HEK293 (cell line): Measurements from ENCODE around the gene CST9L.

Source experiments
- CTCF ChIP-seq: fragments of 450-650 bp; formaldehyde crosslinking; IDR thresholded peaks from 2 replicates; pipeline ENCODE4 v1.5.1; 2016; ENCODE audit warnings: missing biosample characterization, missing genetic modification characterization
- HOXC10 ChIP-seq: sonication (generic); formaldehyde crosslinking; IDR thresholded peaks from 2 replicates; pipeline ENCODE4 v1.8.1; 2023; ENCODE audit warnings: mild to moderate bottlenecking, missing genetic modification reagents
- MYNN ChIP-seq: fragments of 450-650 bp; formaldehyde crosslinking; IDR thresholded peaks from 2 replicates; pipeline ENCODE4 v1.5.1; 2016; ENCODE audit warnings: missing biosample characterization, missing genetic modification characterization, borderline replicate concordance
- REST ChIP-seq: fragments of 450-650 bp; formaldehyde crosslinking; IDR thresholded peaks from 2 replicates; pipeline ENCODE4 v1.5.1; 2016; ENCODE audit warnings: missing biosample characterization, missing genetic modification characterization
- SALL2 ChIP-seq: fragments of 450-650 bp; formaldehyde crosslinking; IDR thresholded peaks from 2 replicates; pipeline ENCODE4 v1.5.0; 2017; ENCODE audit warnings: missing biosample characterization, mild to moderate bottlenecking, missing genetic modification characterization, borderline replicate concordance
- YY1 ChIP-seq: fragments of 450-650 bp; formaldehyde crosslinking; IDR thresholded peaks from 2 replicates; pipeline ENCODE4 v1.5.1; 2018; ENCODE audit warnings: missing biosample characterization, missing genetic modification characterization
- ZFP3 ChIP-seq: fragments of 450-650 bp; formaldehyde crosslinking; IDR thresholded peaks from 2 replicates; pipeline ENCODE4 v1.5.1; 2016; ENCODE audit warnings: low read depth, missing biosample characterization, missing genetic modification characterization
- ZNF121 ChIP-seq: fragments of 450-650 bp; formaldehyde crosslinking; IDR thresholded peaks from 2 replicates; pipeline ENCODE4 v1.5.1; 2016; ENCODE audit warnings: missing biosample characterization, missing genetic modification characterization
- ZNF76 ChIP-seq: fragments of 450-650 bp; formaldehyde crosslinking; IDR thresholded peaks from 2 replicates; pipeline ENCODE4; 2016; ENCODE audit warnings: low read depth, missing biosample characterization, missing genetic modification characterization, borderline replicate concordance
- ZNF843 ChIP-seq: fragments of 450-650 bp; formaldehyde crosslinking; IDR thresholded peaks from 2 replicates; pipeline ENCODE4 v1.5.1; 2016; ENCODE audit warnings: missing biosample characterization, missing genetic modification characterization

GRCh38 chr20:23602241-23602640 is 34.0 kb upstream of the CST9L start:
- no peak for TF ChIP-seq ZFP3 (tag by site-specific recombination)
- no peak for TF ChIP-seq CTCF (tag by site-specific recombination)
- no peak for TF ChIP-seq SALL2 (tag by site-specific recombination)
- TF ChIP-seq ZNF76 (tag by site-specific recombination): no peak
- TF ChIP-seq YY1 (tag by site-specific recombination): no peak
- no peak for TF ChIP-seq MYNN (tag by site-specific recombination)
- TF ChIP-seq ZNF121 (tag by site-specific recombination): no peak
- no peak for TF ChIP-seq HOXC10 (CRISPR knock-in tag)
- no peak for TF ChIP-seq REST (tag by site-specific recombination)
- no peak for TF ChIP-seq ZNF843 (tag by site-specific recombination)
